Stomach (tissue), 4 donors: ENCODE results near the gene ATXN1.

Experiments used
- CTCF ChIP-seq, 7 experiments: fragments of 450-650 bp in 4 of 7; fragments of 200-600 bp in 3 of 7; sonication (generic) in 3 of 7; IDR thresholded peaks; one replicate each; pipeline ENCODE4 v1.5.1; 2016 to 2019; ENCODE audit warnings: antibody characterized with exemption in 7 of 7, control low read depth in 2 of 7, mild to moderate bottlenecking in 1 of 7
- POLR2A ChIP-seq, 4 donors: fragments of 450-650 bp; IDR thresholded peaks; one replicate each; pipeline ENCODE4 v1.6.1; 2016; ENCODE audit warnings: antibody characterized with exemption in 4 of 4, control low read depth in 2 of 4, mild to moderate bottlenecking in 1 of 4, moderate library complexity in 1 of 4
- POLR2AphosphoS5 ChIP-seq, 3 donors: sonication (generic); formaldehyde crosslinking; IDR thresholded peaks; one replicate each; pipeline ENCODE4 v1.6.1; 2016; ENCODE audit warnings: antibody characterized with exemption in 3 of 3

GRCh38 chr6:16787128-16787682 is 25.9 kb upstream of the ATXN1 start:
- TF ChIP-seq CTCF (IDR thresholded peaks at IDR 0.05) (no peak), POLR2A (IDR thresholded peaks at IDR 0.05) (no peak), POLR2AphosphoS5 (IDR thresholded peaks at IDR 0.05) (no peak)
